IMR-90 (cell line): ENCODE data around the gene RPS15. TPM values are rescaled to one million over a fixed set of nuclear protein-coding genes. Genes with fewer than 3 reads are reported as not detected.

Source experiments
- ATAC-seq: fragments of 200-7000 bp; cut with Tn5 transposase; 2 replicates; pipeline ENCODE4 v1.9.1; 2020; ENCODE audit warnings: low read depth, mild to moderate bottlenecking, moderate library complexity
- BruUV-seq: library from RNA; stranded (reverse); fragments of 400-500 nt; replicated peaks from 2 replicates; lab custom pipeline; 2021; lab: Mats Ljungman, UMichigan
- CTCF ChIA-PET: fragments of 300-600 bp; formaldehyde crosslinking; extraction: SDS; loops from one replicate; lab custom pipeline; 2021; ENCODE audit warnings: antibody characterized with exemption; lab: Yijun Ruan, JAX
- POLR2A ChIA-PET: fragments of 300-600 bp; sonication (Branson Sonifier 250); formaldehyde crosslinking; loops from one replicate; lab custom pipeline; 2022; ENCODE audit warnings: antibody characterized with exemption; ENCODE audit not compliant: unreplicated experiment; lab: Charles Lee
- DNase-seq: peaks from one replicate; pipeline ENCODE4 v3.0.0; 2013
- H2AFZ ChIP-seq: replicated peaks from 2 replicates; pipeline ENCODE3; 2013; ENCODE audit warnings: low read length, mild to moderate bottlenecking; ENCODE audit not compliant: poor library complexity
- H2AK5ac ChIP-seq: 2 replicates; pipeline ENCODE4 v1.6.1; 2013; ENCODE audit warnings: low read depth, low read length, inconsistent platforms
- H2AK9ac ChIP-seq: replicated peaks from 2 replicates; pipeline ENCODE3; 2013; ENCODE audit warnings: mild to moderate bottlenecking, low read depth, low read length, moderate library complexity; ENCODE audit not compliant: poor library complexity
- H2BK120ac ChIP-seq: 2 replicates; pipeline ENCODE4 v1.6.1; 2013; ENCODE audit warnings: low read depth, low read length, inconsistent platforms
- H2BK15ac ChIP-seq: 3 replicates; pipeline ENCODE4 v1.6.1; 2013; ENCODE audit warnings: low read depth, low read length, inconsistent platforms
- H2BK20ac ChIP-seq: 2 replicates; pipeline ENCODE4 v1.6.1; 2013; ENCODE audit warnings: low read depth, mild to moderate bottlenecking, inconsistent platforms, low read length, moderate library complexity
- H2BK5ac ChIP-seq: 2 replicates; pipeline ENCODE4 v1.6.1; 2013; ENCODE audit warnings: mild to moderate bottlenecking, low read depth, low read length, inconsistent platforms; ENCODE audit not compliant: poor library complexity, severe bottlenecking
- H3K14ac ChIP-seq: replicated peaks from 2 replicates; pipeline ENCODE4 v1.6.1; 2013; ENCODE audit warnings: low read depth, low read length, inconsistent platforms
- H3K18ac ChIP-seq: 2 replicates; pipeline ENCODE4 v1.6.1; 2013; ENCODE audit warnings: low read depth, low read length, control low read depth
- H3K23ac ChIP-seq: 2 replicates; pipeline ENCODE4 v1.6.1; 2013; ENCODE audit warnings: low read depth, low read length, inconsistent platforms
- H3K27ac ChIP-seq: 2 replicates; pipeline ENCODE4 v1.5.1; 2013; ENCODE audit warnings: mild to moderate bottlenecking, control low read depth, low read length; ENCODE audit not compliant: insufficient read depth
- H3K27me3 ChIP-seq: 2 replicates; pipeline ENCODE4 v1.6.1; 2013; ENCODE audit warnings: low read length; ENCODE audit not compliant: control insufficient read depth, insufficient read depth
- H3K36me3 ChIP-seq: 2 replicates; pipeline ENCODE4 v1.6.1; 2013; ENCODE audit warnings: low read length, mixed read lengths; ENCODE audit not compliant: control insufficient read depth, insufficient read depth
- H3K4ac ChIP-seq: 2 replicates; pipeline ENCODE4 v1.6.1; 2013; ENCODE audit warnings: low read depth, low read length, inconsistent platforms
- H3K4me1 ChIP-seq: 2 replicates; pipeline ENCODE4 v1.6.1; 2013; ENCODE audit warnings: low read length, mixed read lengths; ENCODE audit not compliant: control insufficient read depth, insufficient read depth
- H3K4me2 ChIP-seq: 2 replicates; pipeline ENCODE4 v1.6.1; 2013; ENCODE audit warnings: low read depth, mild to moderate bottlenecking, control low read depth, low read length, moderate library complexity
- H3K4me3 ChIP-seq: 2 replicates; pipeline ENCODE4 v1.5.1; 2013; ENCODE audit warnings: low read depth, mild to moderate bottlenecking, control low read depth, low read length, moderate library complexity; ENCODE audit not compliant: insufficient read depth
- H3K56ac ChIP-seq: 2 replicates; pipeline ENCODE4 v1.6.1; 2013; ENCODE audit warnings: low read length, inconsistent platforms; ENCODE audit not compliant: insufficient read depth; ENCODE audit errors: extremely low read depth
- H3K79me1 ChIP-seq, 2 experiments: 2 replicates each; pipeline ENCODE4 v1.6.1; 2013; ENCODE audit warnings: low read length in 2 of 2, inconsistent platforms in 1 of 2, low read depth in 1 of 2
- H3K9ac ChIP-seq: 2 replicates; pipeline ENCODE4 v1.6.1; 2013; ENCODE audit warnings: low read depth, low read length, control low read depth
- H3K9me1 ChIP-seq: 2 replicates; pipeline ENCODE4 v1.6.1; 2013; ENCODE audit warnings: low read length, inconsistent platforms; ENCODE audit not compliant: insufficient read depth
- H3K9me3 ChIP-seq: 2 replicates; pipeline ENCODE4 v1.6.1; 2013; ENCODE audit warnings: low read length; ENCODE audit not compliant: control insufficient read depth, insufficient read depth
- H4K20me1 ChIP-seq: 2 replicates; pipeline ENCODE4 v1.6.1; 2013; ENCODE audit warnings: low read length, inconsistent platforms; ENCODE audit not compliant: insufficient read depth
- H4K5ac ChIP-seq: 2 replicates; pipeline ENCODE4 v1.6.1; 2013; ENCODE audit warnings: mild to moderate bottlenecking, low read depth, low read length, control low read depth
- H4K8ac ChIP-seq, 2 experiments: 2 replicates each; pipeline ENCODE4 v1.6.1; 2013; ENCODE audit warnings: low read depth in 2 of 2, low read length in 2 of 2, control low read depth in 1 of 2, inconsistent platforms in 1 of 2
- H4K91ac ChIP-seq: 2 replicates; pipeline ENCODE4 v1.6.1; 2013; ENCODE audit warnings: low read depth, low read length, inconsistent platforms; ENCODE audit not compliant: insufficient read depth
- FOS ChIP-seq: fragments of 150-350 bp; IDR thresholded peaks from 2 replicates; pipeline ENCODE4 v1.6.1; 2016; ENCODE audit warnings: low read depth, low read length
- MAZ ChIP-seq: IDR thresholded peaks from 2 replicates; pipeline ENCODE4 v1.6.1; 2012; ENCODE audit warnings: low read depth, mild to moderate bottlenecking, low read length, improper control_type of control experiment, moderate library complexity, borderline replicate concordance
- WGBS, 2 experiments: methylation state at CpG; one replicate each; pipeline versions ENCODE4 v1.1.5 to v1.1.7; 2013; ENCODE audit warnings: missing lambda C conversion rate in 2 of 2; ENCODE audit not compliant: insufficient read length in 1 of 2; ENCODE audit errors: extremely low coverage in 2 of 2; 5-methylcytosine and 5-hydroxymethylcytosine counted together
- dilution Hi-C: fragments of 300-500 bp; cut with HindIII; formaldehyde crosslinking; loops from one replicate; pipeline ENCODE4 v1.14.3; 2018; ENCODE audit warnings: low sequenced_read_pairs; ENCODE audit not compliant: unreplicated experiment
- in situ Hi-C: fragments of 300-500 bp; cut with MboI; formaldehyde crosslinking; loops from 3 replicates; pipeline ENCODE4 v1.14.3; 2019; ENCODE audit warnings: low sequenced_read_pairs, inconsistent platforms, mixed read lengths
- intact Hi-C: fragments of 100-400 bp; cut with micrococcal nuclease; formaldehyde crosslinking; loops from 2 replicates; pipeline ENCODE4 v1.10.0; 2022
- polyA plus RNA-seq, 3 experiments: library from polyadenylated mRNA; depleted of rRNA; stranded (reverse); fragments of >200 nt; gene quantifications; 2 replicates each; pipeline ENCODE4 v1.2.3, GENCODE V29; 2012; ENCODE audit warnings: low replicate concordance in 1 of 3
- total RNA-seq: library from RNA; depleted of rRNA; stranded (reverse); fragments of >200 nt; gene quantifications from 2 replicates; pipeline ENCODE4 v1.2.3, GENCODE V29; 2012

Gene RPS15
- total and polyA plus RNA-seq, 2 of the 4 experiments (the other 2 are of a cell fraction) = 1,179 to 1,855 TPM

DNA sequence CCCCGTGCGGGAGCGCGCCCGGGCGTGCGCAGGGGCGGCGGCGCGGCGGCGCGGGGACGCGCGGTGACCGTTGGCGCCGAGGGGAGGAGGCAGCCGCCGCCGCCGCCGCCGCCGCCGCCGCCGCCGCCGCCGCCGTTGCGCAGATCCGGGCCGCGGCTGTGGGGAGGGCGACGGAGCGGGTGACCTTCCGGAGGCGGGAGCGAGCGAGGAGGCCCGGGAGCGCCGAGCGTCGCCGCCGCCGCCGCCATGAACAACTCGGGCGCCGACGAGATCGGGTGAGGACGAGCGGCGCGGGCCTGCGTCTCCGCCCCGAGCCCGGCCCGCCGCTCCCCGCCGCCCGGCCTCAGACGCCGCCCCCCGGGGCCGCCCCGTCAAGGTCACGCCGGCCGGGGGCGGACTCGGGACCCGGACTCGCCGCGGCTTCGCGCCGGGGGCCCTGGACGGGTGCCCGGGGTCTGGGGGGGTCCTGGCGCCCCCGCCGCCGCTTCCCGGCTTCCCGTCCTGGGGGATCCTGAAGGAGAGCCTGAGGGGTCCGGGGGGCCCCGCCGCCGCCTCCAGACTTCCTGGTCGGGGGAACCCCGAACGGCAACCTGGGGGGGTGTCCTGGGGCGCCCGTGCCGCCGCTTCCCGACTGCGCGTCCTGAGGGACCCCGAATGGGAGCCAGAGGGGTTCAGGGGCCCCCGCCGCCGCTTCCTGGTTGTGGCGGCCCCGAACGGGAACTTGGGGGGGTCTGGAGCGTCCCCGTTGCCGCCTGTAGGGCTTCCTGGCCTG, 30.5 kb upstream of the RPS15 start, which contains the start of gene DAZAP1:
Gene DAZAP1, plus strand, starts transcription at position 59 of the 772 bp plus-strand sequence. Its CDS starts 188 bp downstream, at position 247.
- peaks cover 0 to 35% of the 10 kb centered on the region in 2 experiments; a peak in 1 of 4 replicates for H3K79me1 ChIP-seq
- no peak for DNase-seq
- ChIA-PET CTCF (no interaction called here), POLR2A (no interaction called here)
- peaks cover 8% of the 10 kb centered on the region; the same call in 1 of the 2 replicates for H3K36me3 ChIP-seq
- H4K8ac ChIP-seq = peak within 1 kb of the TSS; percentile 85 to 92
- dilution Hi-C loops = no loop called here
- H2AK9ac ChIP-seq = peak within 1 kb of the TSS; percentile 99
- whole genome bisulfite sequencing, 2 experiments = 0% methylated on average over 35 of the region's 121 CpGs; no CpG with 5 or more reads in 1 of the 2 experiments
- peak within 1 kb of the TSS; percentile 79 for H3K14ac ChIP-seq
- H3K9ac ChIP-seq = peak within 1 kb of the TSS; percentile 73
- peak within 1 kb of the TSS; percentile 16; the same call in 1 of the 2 replicates for H3K18ac ChIP-seq
- H2BK120ac ChIP-seq = no peak within 1 kb of the TSS
- H2BK20ac ChIP-seq = no peak within 1 kb of the TSS
- peak within 1 kb of the TSS; percentile 84 for H2BK5ac ChIP-seq
- in situ Hi-C loops = no loop called here
- BruUV-seq = no TSS peak
- TF ChIP-seq FOS (no peak), MAZ (peak; percentile 28; the same call in 1 of the 2 replicates)
- H4K91ac ChIP-seq = peak within 1 kb of the TSS; percentile 57; the same call in 1 of the 2 replicates
- H3K4ac ChIP-seq = peak within 1 kb of the TSS; percentile 84
- H3K56ac ChIP-seq = peak within 1 kb of the TSS; percentile 50; the same call in 1 of the 2 replicates
- H4K5ac ChIP-seq = peak within 1 kb of the TSS; percentile 48
- peak within 1 kb of the TSS; percentile 93 for H3K4me2 ChIP-seq
- H3K27me3 ChIP-seq = no peaks in the 10 kb centered on the region
- intact Hi-C loops = loop anchor here (5.0 kb wide), 1 partner anchor 130 kb away; the partner anchor contains the start of gene FAM174C
- peaks cover 24% of the 10 kb centered on the region for H3K4me1 ChIP-seq
- no peaks in the 10 kb centered on the region for H3K9me3 ChIP-seq
- H3K4me3 ChIP-seq = peak within 1 kb of the TSS; percentile 85
- ATAC-seq = peak; percentile 48
- peaks cover 47% of the 10 kb centered on the region for H4K20me1 ChIP-seq
- H2BK15ac ChIP-seq = no peak within 1 kb of the TSS
- H2AFZ ChIP-seq = peak within 1 kb of the TSS; percentile 93
- H3K23ac ChIP-seq = peak within 1 kb of the TSS; percentile 39; the same call in 1 of the 2 replicates
- peak within 1 kb of the TSS; percentile 83 for H3K27ac ChIP-seq
- H2AK5ac ChIP-seq = peak within 1 kb of the TSS; percentile 87
- peaks cover 8% of the 10 kb centered on the region for H3K9me1 ChIP-seq
